Measurements from ENCODE around the gene STK16. TPM values are rescaled to one million over a fixed set of nuclear protein-coding genes. Genes with fewer than 3 reads are reported as not detected.

Gene STK16
- total RNA-seq, 1 experiment from 2014 or later: 21.6 TPM

- Histone ChIP-seq H3K18ac (ENCODE audit: insufficient read length, low read depth, low read length) (no peak overlapping the region), H2BK20ac (ENCODE audit: low read depth, low read length, poor library complexity, severe bottlenecking) (no peak overlapping the region), H3K79me1 (ENCODE audit: insufficient read depth, low read depth, low read length, poor library complexity, severe bottlenecking) (no peaks in the 10 kb centered on the region), H4K91ac (ENCODE audit: insufficient read length, low read depth, low read length) (no peak overlapping the region), H3K79me2 (ENCODE audit: insufficient read depth, low read length) (no peaks in the 10 kb centered on the region), H3K4me1 (ENCODE audit: insufficient read depth, low read length) (no peaks in the 10 kb centered on the region; the same call in 1 of the 2 replicates), H3K27ac (ENCODE audit: insufficient read length, low read depth, low read length) (no peak overlapping the region), H2AFZ (ENCODE audit: low read length) (no peak overlapping the region), H4K8ac (replicated peaks; ENCODE audit: insufficient read length, low read depth, low read length) (no peak overlapping the region), H2BK5ac (ENCODE audit: insufficient read length, low read length) (no peak overlapping the region), H3K27me3 (ENCODE audit: insufficient read depth, low read length) (no peaks in the 10 kb centered on the region), H3K14ac (ENCODE audit: insufficient read depth, low read length) (no peak overlapping the region), H3K4me2 (ENCODE audit: insufficient read depth, insufficient read length, low read length) (no peak overlapping the region), H2AK5ac (ENCODE audit: insufficient read length, low read length) (no peak overlapping the region), H3K23ac (ENCODE audit: insufficient read length, low read depth, low read length) (no peak overlapping the region), H4K5ac (ENCODE audit: insufficient read length, low read depth, low read length) (no peak overlapping the region), H3K9ac (ENCODE audit: extremely low read depth, insufficient read length, low read length) (no peak overlapping the region), H3K9me3 (ENCODE audit: control insufficient read depth, low read depth, low read length) (no peaks in the 10 kb centered on the region), H4K20me1 (ENCODE audit: control insufficient read depth, insufficient read depth, insufficient read length) (no peaks in the 10 kb centered on the region), H2BK12ac (ENCODE audit: insufficient read length, low read depth, low read length) (no peak overlapping the region), H2BK120ac (ENCODE audit: low read depth, low read length, poor library complexity, severe bottlenecking) (no peak overlapping the region), H3K56ac (ENCODE audit: insufficient read length, low read depth, low read length) (no peak overlapping the region), H3T11ph (ENCODE audit: low read length) (no peak overlapping the region), H3K23me2 (ENCODE audit: insufficient read length, low read depth, low read length, poor library complexity, severe bottlenecking) (no peaks in the 10 kb centered on the region), H2BK15ac (ENCODE audit: low read depth, low read length) (no peak overlapping the region), H3K4ac (ENCODE audit: low read depth, low read length) (no peak overlapping the region)
- peaks cover 8 to 13% of the 10 kb centered on the region in 2 experiments for H3K4me1 Mint-ChIP-seq
- no peak for TF ChIP-seq CTCF (conservative IDR thresholded peaks at IDR 0.05)
- H3K27me3 Mint-ChIP-seq (ENCODE audit: low read depth): no peaks in the 10 kb centered on the region
- H3K4me3 Mint-ChIP-seq: no peak overlapping the region; a peak in 1 of 5 replicates
- peak overlapping the region in 2 of 3 experiments; percentile 35 to 49; a peak in 2 of 7 replicates for H3K27ac Mint-ChIP-seq
- WGBS (ENCODE audit: extremely low coverage, insufficient read length, low lambda C conversion rate): no CpG with 5 or more reads among the region's 12 CpGs
- DNase-seq: no peak
- no peaks in the 10 kb centered on the region for H3K9me3 Mint-ChIP-seq
- peaks cover 4 to 32% (median 17%) of the 10 kb centered on the region in 3 experiments; a peak in 6 of 7 replicates for H3K36me3 Mint-ChIP-seq (ENCODE audit: insufficient read depth in 1 of 3, low read depth in 3 of 3)
Measured at GRCh38 chr2:219285373-219285735, 40.1 kb downstream of the STK16 start.
